GM12878 (cell line): ENCODE measurements around the gene TSHZ1. TPM values are rescaled to one million over a fixed set of nuclear protein-coding genes. Genes with fewer than 3 reads are reported as not detected.

Experiments
- ATAC-seq: fragments of 200-7000 bp; cut with Tn5 transposase; 3 replicates; pipeline ENCODE4 v1.9.1; 2020; ENCODE audit warnings: mild to moderate bottlenecking, moderate library complexity
- BruUV-seq: library from RNA; stranded (reverse); fragments of 400-500 nt; replicated peaks from 2 replicates; lab custom pipeline; 2021; lab: Mats Ljungman, UMichigan
- CTCF ChIA-PET: fragments of 300-600 bp; sonication (Branson Sonifier 250); formaldehyde crosslinking; extraction: SDS; loops from one replicate; lab custom pipeline; 2021; ENCODE audit warnings: inconsistent platforms; lab: Yijun Ruan, JAX
- POLR2A ChIA-PET: fragments of 350-600 bp; formaldehyde crosslinking; extraction: SDS; loops from one replicate; lab custom pipeline; 2021; ENCODE audit warnings: inconsistent platforms; lab: Charles Lee
- RAD21 ChIA-PET: fragments of 300-600 bp; sonication (Branson Sonifier 250); formaldehyde crosslinking; loops from one replicate; lab custom pipeline; 2023; ENCODE audit warnings: antibody characterized with exemption; ENCODE audit not compliant: unreplicated experiment; lab: Charles Lee
- SMC1A ChIA-PET: fragments of 300-600 bp; sonication (Branson Sonifier 250); formaldehyde crosslinking; loops from one replicate; lab custom pipeline; 2023; ENCODE audit not compliant: unreplicated experiment, uncharacterized antibody; lab: Charles Lee
- DNase-seq: peaks from one replicate; pipeline ENCODE4 v3.0.0-alpha.2; 2011; ENCODE audit warnings: low read depth, low spot score
- FAIRE-seq: peaks from 3 replicates; lab custom pipeline; 2011; peaks lifted over from hg19 to GRCh38; lab: Jason Lieb, UNC
- H2AFZ ChIP-seq: 2 replicates; pipeline ENCODE4 v1.6.0; 2011; ENCODE audit warnings: low read depth, low read length, control low read depth; ENCODE audit not compliant: control insufficient read depth
- H3K27ac ChIP-seq: 2 replicates; pipeline ENCODE4 v1.5.1; 2011; ENCODE audit warnings: control low read depth; ENCODE audit not compliant: control insufficient read depth, insufficient read depth
- H3K27me3 ChIP-seq, 2 experiments: replicated peaks in 1 of 2; 2 replicates each; pipeline versions ENCODE4 v1.6.0 to v1.6.1; 2011; ENCODE audit warnings: low read length in 1 of 2; ENCODE audit not compliant: control insufficient read depth in 2 of 2, insufficient read depth in 2 of 2
- H3K36me3 ChIP-seq, 2 experiments: 2 replicates each; pipeline ENCODE4 v1.5.1; 2011; ENCODE audit warnings: low read length in 1 of 2; ENCODE audit not compliant: control insufficient read depth in 2 of 2, insufficient read depth in 2 of 2
- H3K4me1 ChIP-seq: 2 replicates; pipeline ENCODE4 v1.6.1; 2011; ENCODE audit warnings: mild to moderate bottlenecking, low read length, moderate library complexity, mixed read lengths; ENCODE audit not compliant: control insufficient read depth, insufficient read depth
- H3K4me2 ChIP-seq: 2 replicates; pipeline ENCODE4 v1.6.0; 2011; ENCODE audit warnings: control low read depth; ENCODE audit not compliant: control insufficient read depth, insufficient read depth
- H3K4me3 ChIP-seq: fragments of 200-600 bp; sonication (generic); 2 replicates; pipeline ENCODE4 v1.5.1; 2016
- H3K79me2 ChIP-seq: 2 replicates; pipeline ENCODE4 v1.6.0; 2011; ENCODE audit warnings: low read length; ENCODE audit not compliant: control insufficient read depth, insufficient read depth
- H3K9ac ChIP-seq: 2 replicates; pipeline ENCODE4 v1.8.0; 2011; ENCODE audit warnings: low read length, control low read depth, mixed read lengths; ENCODE audit not compliant: control insufficient read depth, insufficient read depth
- H3K9me3 ChIP-seq: replicated peaks from 3 replicates; pipeline ENCODE4 v1.5.1; 2011; ENCODE audit warnings: mild to moderate bottlenecking, low read length; ENCODE audit not compliant: control insufficient read depth, insufficient read depth
- H4K20me1 ChIP-seq: 2 replicates; pipeline ENCODE4 v1.6.0; 2011; ENCODE audit not compliant: control insufficient read depth, insufficient read depth
- BACH1 ChIP-seq: fragments of 450-650 bp; IDR thresholded peaks from 2 replicates; pipeline ENCODE4 v1.6.1; 2017; ENCODE audit warnings: mild to moderate bottlenecking, borderline replicate concordance
- CBX5 ChIP-seq: sonication (generic); IDR thresholded peaks from 2 replicates; pipeline ENCODE4 v1.6.1; 2016; ENCODE audit warnings: low read depth, moderate library complexity, mild to moderate bottlenecking, inconsistent platforms
- HDAC6 ChIP-seq: fragments of 200-600 bp; sonication (generic); IDR thresholded peaks from one replicate; pipeline ENCODE4 v1.8.0; 2017; ENCODE audit warnings: antibody characterized with exemption; ENCODE audit not compliant: unreplicated experiment
- HDGF ChIP-seq: fragments of 450-650 bp; IDR thresholded peaks from 2 replicates; pipeline ENCODE4 v1.6.1; 2016; ENCODE audit warnings: antibody characterized with exemption
- HSF1 ChIP-seq: fragments of 150-350 bp; IDR thresholded peaks from 2 replicates; pipeline ENCODE4 v1.6.1; 2014; ENCODE audit warnings: mild to moderate bottlenecking, low read depth, low read length
- MEF2B ChIP-seq: fragments of 450-650 bp; IDR thresholded peaks from 2 replicates; pipeline ENCODE4 v1.6.1; 2018; ENCODE audit warnings: mild to moderate bottlenecking, moderate library complexity; ENCODE audit not compliant: partially characterized antibody, poor library complexity, severe bottlenecking
- NFXL1 ChIP-seq: fragments of 450-650 bp; IDR thresholded peaks from 2 replicates; pipeline ENCODE4 v1.6.1; 2017; ENCODE audit warnings: antibody characterized with exemption, mild to moderate bottlenecking, borderline replicate concordance
- NFYA ChIP-seq: IDR thresholded peaks from 2 replicates; pipeline ENCODE4 v1.6.1; 2011; ENCODE audit warnings: low read depth, mild to moderate bottlenecking, low read length, improper control_type of control experiment, borderline replicate concordance
- NR2F1 ChIP-seq: fragments of 450-650 bp; conservative IDR thresholded peaks from 2 replicates; pipeline ENCODE4 v1.6.1; 2017; ENCODE audit warnings: mild to moderate bottlenecking
- PRDM15 ChIP-seq: fragments of 450-650 bp; formaldehyde crosslinking; IDR thresholded peaks from 2 replicates; pipeline ENCODE4 v1.4.0; 2020; ENCODE audit warnings: mild to moderate bottlenecking, moderate library complexity
- RAD51 ChIP-seq: fragments of 450-650 bp; IDR thresholded peaks from 2 replicates; pipeline ENCODE4 v1.6.1; 2016; ENCODE audit warnings: moderate library complexity, mild to moderate bottlenecking, inconsistent platforms
- RUNX3 ChIP-seq: IDR thresholded peaks from 2 replicates; pipeline ENCODE4 v1.6.1; 2012; ENCODE audit warnings: low read length, inconsistent platforms
- TARDBP ChIP-seq: IDR thresholded peaks from 2 replicates; pipeline ENCODE4 v1.6.1; 2016; ENCODE audit warnings: borderline replicate concordance
- TBL1XR1 ChIP-seq: IDR thresholded peaks from 2 replicates; pipeline ENCODE4 v1.6.1; 2012; ENCODE audit warnings: low read depth, low read length, improper control_type of control experiment
- USF2 ChIP-seq: IDR thresholded peaks from 2 replicates; pipeline ENCODE4 v1.6.1; 2011; ENCODE audit warnings: low read depth, low read length, improper control_type of control experiment, borderline replicate concordance
- ZNF592 ChIP-seq: fragments of 450-650 bp; IDR thresholded peaks from 2 replicates; pipeline ENCODE4 v1.6.1; 2017; ENCODE audit warnings: mild to moderate bottlenecking, moderate library complexity
- WGBS: methylation state at CpG from one replicate; pipeline ENCODE4 v1.1.6; 2016; ENCODE audit warnings: low lambda C conversion rate; ENCODE audit not compliant: insufficient replicate concordance, insufficient coverage; ENCODE audit errors: missing lambda C conversion rate; 5-methylcytosine and 5-hydroxymethylcytosine counted together
- in situ Hi-C: fragments of 300-500 bp; cut with MboI; formaldehyde crosslinking; loops from 9 replicates; pipeline ENCODE4 v1.14.3; 2018; ENCODE audit warnings: mixed read lengths
- intact Hi-C: fragments of 100-400 bp; cut with micrococcal nuclease; formaldehyde crosslinking; loops from one replicate; pipeline ENCODE4 v1.14.2; 2022; ENCODE audit not compliant: unreplicated experiment
- polyA plus RNA-seq, 11 experiments: library from polyadenylated mRNA; depleted of rRNA in 4 of 11; unstranded in 6 of 11; stranded (reverse) in 5 of 11; fragments of >200 nt; fragmentation: Nextera tagmentation in 4 of 11; fragmentation: Illumina TruSeq in 1 of 11; extraction: Ambion mirVana in 4 of 11; extraction: Trizol in 1 of 11; gene quantifications; 1 replicate in 1 of 11; 2 replicates in 10 of 11; pipeline versions ENCODE4 v1.2.1 to v1.2.3, GENCODE V29; 2011 to 2016; ENCODE audit warnings: inconsistent platforms in 2 of 11, missing spikeins in 2 of 11, low read depth in 1 of 11
- total RNA-seq, 4 experiments: library from RNA; depleted of rRNA in 3 of 4; stranded (reverse); fragments of >200 nt in 3 of 4; fragmentation: Illumina TruSeq in 1 of 4; extraction: Trizol in 1 of 4; gene quantifications; 2 replicates each; pipeline versions ENCODE4 v1.2.1 to v1.2.3, GENCODE V29; 2013 to 2021

The TSHZ1 gene
- total and polyA plus RNA-seq, 10 of the 15 experiments (the other 5 are each of a cell fraction or from before 2014, with no cell fraction given) = 2.2 to 15.2 (median 5.1) TPM

- FAIRE-seq = no peak
- SMC1A ChIA-PET = interaction anchor here (1.2 kb wide), 1 partner anchor 11 kb away, joined by 3 read pairs; no protein-coding TSS in a partner anchor
- RAD21 ChIA-PET = no interaction called here
- TF ChIP-seq MEF2B (no peak), NR2F1 (no peak), BACH1 (no peak), TBL1XR1 (no peak), RUNX3 (no peak), TARDBP (no peak), NFXL1 (no peak), HSF1 (no peak), ZNF592 (no peak), CBX5 (no peak), NFYA (no peak), HDGF (no peak), HDAC6 (no peak), PRDM15 (CRISPR knock-in tag) (no peak), USF2 (no peak), RAD51 (no peak)
Observed at GRCh38 chr18:75168619-75169018, 42.0 kb upstream of the TSHZ1 start.

More at GRCh38 chr18:75168619-75169018, 42.0 kb upstream of the TSHZ1 start:
- in situ Hi-C loops (no loop called here), intact Hi-C loops (no loop called here)
- ChIA-PET CTCF (interaction anchor here (0.6 kb wide), 1 partner anchor 37 kb away, joined by 3 read pairs; no protein-coding TSS in a partner anchor), POLR2A (no interaction called here)
- H3K4me3 ChIP-seq = no peak overlapping the region
- 20% methylated on average over 7 of the region's 7 CpGs for WGBS
- no peak overlapping the region for H3K27ac ChIP-seq
- DNase-seq = no peak
- no peak overlapping the region for H2AFZ ChIP-seq
- H3K9ac ChIP-seq = no peak overlapping the region
- ATAC-seq = no peak
- no peak overlapping the region for H3K4me2 ChIP-seq
- no peaks in the 10 kb centered on the region for H3K79me2 ChIP-seq
- no peaks in the 10 kb centered on the region for H4K20me1 ChIP-seq
- no peaks in the 10 kb centered on the region for H3K36me3 ChIP-seq
- BruUV-seq = no TSS peak
- H3K27me3 ChIP-seq = no peaks in the 10 kb centered on the region
- no peaks in the 10 kb centered on the region for H3K9me3 ChIP-seq
- peaks cover 12% of the 10 kb centered on the region for H3K4me1 ChIP-seq
